Measurements from ENCODE around the gene EIPR1.

DNA sequence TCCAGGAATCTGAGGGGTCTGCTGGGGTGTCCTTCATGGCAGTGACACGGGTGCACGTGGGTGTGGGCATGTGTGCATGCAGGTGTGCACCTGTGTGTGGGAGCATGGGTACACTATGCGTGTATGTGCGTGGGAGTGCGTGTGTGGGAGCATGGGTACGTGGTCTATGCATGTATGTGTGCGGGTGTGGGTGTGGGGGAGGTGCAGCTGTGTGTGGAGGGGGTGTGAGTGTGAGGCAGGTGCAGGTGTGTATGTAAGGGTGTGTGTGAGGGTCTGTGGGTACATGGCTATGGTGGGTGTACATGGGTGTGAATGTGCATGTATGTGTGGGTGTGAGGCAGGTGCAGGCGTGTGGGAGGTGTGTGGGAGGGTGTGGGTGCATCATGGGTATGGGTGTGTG, 36.3 kb downstream of the EIPR1 start:
- no peak for TF ChIP-seq EZH2 (IDR thresholded peaks at IDR 0.05; ENCODE audit: low read length, missing control alignments)
- TF ChIP-seq CTCF (conservative IDR thresholded peaks at IDR 0.05 in 1 of 2, IDR thresholded peaks at IDR 0.05 in 1 of 2; ENCODE audit: low read depth in 1 of 2, low read length in 2 of 2), result no peak
